HUES48 (cell line): ENCODE data around the gene HOXB4.

ENCODE experiments used
- H3K27ac ChIP-seq: one replicate; pipeline ENCODE4 v1.7.0; 2013; ENCODE audit warnings: low read depth, low read length, inconsistent platforms
- H3K27me3 ChIP-seq: 2 replicates; pipeline ENCODE4 v1.6.1; 2013; ENCODE audit warnings: mild to moderate bottlenecking, low read length; ENCODE audit not compliant: control insufficient read depth, insufficient read depth
- H3K36me3 ChIP-seq: 2 replicates; pipeline ENCODE4 v1.6.1; 2013; ENCODE audit warnings: low read length; ENCODE audit not compliant: control insufficient read depth, insufficient read depth
- H3K4me1 ChIP-seq: 2 replicates; pipeline ENCODE4 v1.6.1; 2013; ENCODE audit warnings: mild to moderate bottlenecking, low read length; ENCODE audit not compliant: control insufficient read depth, insufficient read depth
- H3K4me3 ChIP-seq: 2 replicates; pipeline ENCODE4 v1.5.1; 2013; ENCODE audit warnings: mild to moderate bottlenecking, low read depth, low read length
- H3K9ac ChIP-seq: 2 replicates; pipeline ENCODE4 v1.6.1; 2013; ENCODE audit warnings: mild to moderate bottlenecking, low read depth, low read length, moderate library complexity
- H3K9me3 ChIP-seq: 2 replicates; pipeline ENCODE4 v1.6.1; 2013; ENCODE audit warnings: low read length; ENCODE audit not compliant: control insufficient read depth, insufficient read depth

Gene HOXB4

DNA sequence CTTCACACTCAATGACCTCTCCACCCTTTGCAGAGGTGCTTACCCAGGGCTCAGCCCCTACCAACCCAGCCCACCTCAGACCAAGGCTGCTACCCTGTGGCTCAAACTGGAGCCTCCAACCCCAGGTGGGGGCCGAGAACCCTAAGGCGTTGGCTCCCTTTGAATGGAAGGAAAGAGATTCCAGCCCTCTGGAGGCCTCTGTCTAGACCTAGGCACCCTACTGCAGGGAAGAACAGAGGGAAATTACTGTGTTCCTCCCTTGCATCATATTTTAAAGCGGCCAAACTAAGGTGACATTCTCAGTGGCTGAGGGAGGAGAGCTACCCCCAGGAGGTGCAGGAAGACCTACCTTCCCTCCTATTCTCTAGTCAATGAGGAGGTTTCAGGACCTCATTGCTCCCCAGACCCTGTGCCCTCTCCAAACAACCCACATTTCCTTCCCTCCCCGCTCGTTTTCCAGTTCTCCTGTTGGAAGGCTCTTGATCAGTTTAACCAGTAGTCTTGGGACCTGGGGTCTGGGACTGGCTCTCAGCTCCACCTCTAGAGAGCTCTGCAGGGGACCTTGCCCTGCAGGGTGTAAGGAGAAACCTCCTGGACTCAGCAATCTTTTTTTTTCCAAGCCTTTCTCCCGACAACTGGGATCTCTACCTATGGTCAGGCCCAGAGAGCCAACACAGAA, 42.5 kb upstream of the HOXB4 start:
- H3K4me3 ChIP-seq: no peak overlapping the region
- H3K27ac ChIP-seq: no peak overlapping the region
- 0 out of 2 replicates have a peak, but pooled peaks cover 3% of the 10 kb centered on the region for H3K9me3 ChIP-seq
- H3K9ac ChIP-seq: no peak overlapping the region
- no peaks in the 10 kb centered on the region for H3K36me3 ChIP-seq
- no peaks in the 10 kb centered on the region for H3K4me1 ChIP-seq
- peaks cover 100% of the 10 kb centered on the region for H3K27me3 ChIP-seq

GRCh38 chr17:48619826-48620449, 41.8 kb upstream of the HOXB4 start:
- no peaks in the 10 kb centered on the region for H3K4me1 ChIP-seq
- no peak overlapping the region for H3K27ac ChIP-seq
- H3K9ac ChIP-seq: no peak overlapping the region
- no peaks in the 10 kb centered on the region for H3K36me3 ChIP-seq
- H3K4me3 ChIP-seq: no peak overlapping the region
- 0 out of 2 replicates have a peak, but pooled peaks cover 3% of the 10 kb centered on the region for H3K9me3 ChIP-seq
- peaks cover 100% of the 10 kb centered on the region for H3K27me3 ChIP-seq

DNA sequence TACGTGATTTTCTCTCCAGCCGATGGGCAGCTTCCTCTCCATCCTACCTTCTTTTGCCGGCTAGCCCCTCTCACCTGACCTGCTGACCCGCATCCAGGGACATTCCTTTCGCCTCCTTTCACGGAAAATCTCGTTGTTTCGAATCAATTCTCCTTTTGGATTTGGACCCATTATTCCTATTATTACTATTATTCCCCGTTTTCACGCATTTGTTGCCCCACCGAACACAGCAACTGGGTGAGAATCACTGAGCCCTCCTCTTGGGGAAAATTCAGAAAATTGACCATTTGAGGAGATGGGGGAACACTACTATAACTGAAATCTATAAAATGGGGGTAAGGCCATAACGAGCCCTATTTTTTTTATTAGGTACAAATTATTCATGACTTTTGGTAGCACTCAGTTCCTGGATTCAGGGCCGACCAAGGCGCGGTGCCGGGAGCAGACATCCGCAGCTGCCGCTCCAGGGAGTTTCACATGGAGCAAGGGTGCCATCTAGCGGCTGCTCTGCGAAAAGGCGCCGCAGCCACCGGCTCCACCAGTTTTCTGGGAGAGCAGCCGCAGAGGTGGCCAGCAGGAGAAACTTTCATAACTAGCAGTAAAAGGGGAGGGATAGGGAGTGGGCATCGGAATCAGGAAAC, 40.2 kb upstream of the HOXB4 start:
- no peak overlapping the region for H3K4me3 ChIP-seq
- peaks cover 100% of the 10 kb centered on the region for H3K27me3 ChIP-seq
- no peak overlapping the region for H3K9ac ChIP-seq
- H3K27ac ChIP-seq: no peak overlapping the region
- H3K9me3 ChIP-seq: 0 out of 2 replicates have a peak, but pooled peaks cover 3% of the 10 kb centered on the region
- no peaks in the 10 kb centered on the region for H3K36me3 ChIP-seq
- H3K4me1 ChIP-seq: no peaks in the 10 kb centered on the region

DNA sequence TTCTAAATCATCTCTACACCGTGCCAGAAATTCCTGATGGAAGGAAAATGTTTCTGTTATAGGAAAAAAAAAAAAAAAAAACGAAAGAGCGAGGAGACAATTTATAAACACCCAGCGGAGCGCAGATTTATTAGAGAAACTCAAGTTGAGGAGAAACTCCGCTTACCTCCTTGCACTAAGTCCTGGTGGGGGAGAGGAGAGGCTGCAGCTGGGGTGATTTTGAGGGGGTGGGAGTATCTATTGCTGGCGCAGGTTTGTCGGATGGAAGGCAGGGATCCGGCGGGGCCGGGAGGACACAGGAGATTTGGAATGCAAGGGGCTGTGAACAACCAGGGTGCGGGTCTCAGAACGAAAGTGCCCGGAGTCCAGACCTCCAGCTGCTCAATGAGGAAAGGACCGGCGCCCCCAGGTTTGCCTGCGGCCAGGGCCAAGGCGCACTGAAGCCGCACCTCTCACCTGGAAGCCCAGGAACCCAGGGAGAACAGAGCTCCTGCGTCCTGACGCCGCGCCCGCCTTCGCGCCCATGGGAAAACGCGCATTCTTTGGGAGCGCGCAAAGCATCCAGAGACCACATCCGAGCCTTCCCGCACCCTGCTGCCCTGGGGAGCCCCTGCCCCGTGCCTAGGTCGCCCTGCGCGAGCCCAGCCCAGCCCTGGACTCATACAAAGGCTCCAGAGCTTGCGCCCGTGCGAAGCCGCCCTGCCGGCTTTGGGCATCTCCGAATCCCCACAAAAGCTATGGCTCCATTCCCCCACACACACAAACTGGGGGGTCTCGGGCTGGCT, 39.5 kb upstream of the HOXB4 start:
- Histone ChIP-seq H3K4me3 (no peak overlapping the region), H3K27ac (no peak overlapping the region), H3K36me3 (no peaks in the 10 kb centered on the region), H3K27me3 (peaks cover 100% of the 10 kb centered on the region), H3K9me3 (0 out of 2 replicates have a peak, but pooled peaks cover 3% of the 10 kb centered on the region), H3K4me1 (no peaks in the 10 kb centered on the region), H3K9ac (no peak overlapping the region)

DNA sequence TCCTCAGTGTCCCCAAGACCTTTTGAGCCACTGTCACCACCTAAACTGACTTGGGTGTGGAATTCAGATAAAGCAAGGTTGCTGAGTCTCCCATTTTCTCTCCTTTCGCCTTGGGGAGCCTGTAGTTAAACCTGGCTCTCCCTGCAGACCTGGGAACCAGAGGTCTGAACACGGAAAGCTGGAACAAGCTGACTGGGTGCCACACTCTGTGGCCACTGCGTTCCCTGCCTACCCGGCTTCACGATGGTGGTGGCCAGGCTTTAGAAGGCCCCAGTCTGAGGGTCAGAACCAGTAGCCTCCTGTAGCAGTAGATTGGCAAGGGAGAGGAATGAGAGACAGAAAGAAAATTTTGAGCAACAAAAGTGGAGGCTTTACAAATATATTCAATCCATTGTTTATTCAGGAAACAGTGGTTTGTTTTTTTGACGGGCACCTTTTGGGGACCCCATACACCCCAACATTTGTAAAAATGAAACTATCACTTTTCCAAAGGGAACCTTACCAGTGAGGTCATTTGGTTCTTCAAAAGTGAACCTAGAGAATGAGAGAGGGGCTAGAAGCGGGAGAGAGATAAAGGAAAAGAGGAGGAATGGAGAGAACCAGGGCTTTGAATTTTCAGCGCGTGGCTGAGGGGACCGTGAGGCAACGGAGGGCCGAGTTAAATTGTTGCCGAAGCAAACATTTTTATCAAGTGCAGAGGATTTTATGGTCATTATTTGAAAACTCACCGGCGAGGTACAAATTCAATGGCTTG, 38.7 kb upstream of the HOXB4 start:
- H3K4me3 ChIP-seq: no peak overlapping the region
- no peaks in the 10 kb centered on the region for H3K36me3 ChIP-seq
- H3K4me1 ChIP-seq: no peaks in the 10 kb centered on the region
- peaks cover 100% of the 10 kb centered on the region for H3K27me3 ChIP-seq
- H3K27ac ChIP-seq: no peak overlapping the region
- H3K9me3 ChIP-seq: 0 out of 2 replicates have a peak, but pooled peaks cover under 1% of the 10 kb centered on the region
- no peak overlapping the region for H3K9ac ChIP-seq

GRCh38 chr17:48615963-48616716, 38.0 kb upstream of the HOXB4 start:
- Histone ChIP-seq H3K27me3 (peaks cover 100% of the 10 kb centered on the region), H3K9ac (no peak overlapping the region), H3K36me3 (no peaks in the 10 kb centered on the region), H3K4me3 (no peak overlapping the region), H3K9me3 (no peaks in the 10 kb centered on the region), H3K4me1 (no peaks in the 10 kb centered on the region), H3K27ac (no peak overlapping the region)

GRCh38 chr17:48615047-48615962, 37.2 kb upstream of the HOXB4 start, which contains the start of gene HOXB8:
Gene HOXB8 (minus strand): TSS chr17:48615292. CDS start chr17:48614704, 588 bp downstream.
- H3K4me3 ChIP-seq: no peak within 1 kb of the TSS
- H3K36me3 ChIP-seq: no peaks in the 10 kb centered on the region
- H3K9me3 ChIP-seq: no peaks in the 10 kb centered on the region
- H3K27ac ChIP-seq: no peak within 1 kb of the TSS
- peaks cover 5% of the 10 kb centered on the region; the same call in 1 of the 2 replicates for H3K4me1 ChIP-seq
- H3K9ac ChIP-seq: no peak within 1 kb of the TSS
- H3K27me3 ChIP-seq: peaks cover 100% of the 10 kb centered on the region

DNA sequence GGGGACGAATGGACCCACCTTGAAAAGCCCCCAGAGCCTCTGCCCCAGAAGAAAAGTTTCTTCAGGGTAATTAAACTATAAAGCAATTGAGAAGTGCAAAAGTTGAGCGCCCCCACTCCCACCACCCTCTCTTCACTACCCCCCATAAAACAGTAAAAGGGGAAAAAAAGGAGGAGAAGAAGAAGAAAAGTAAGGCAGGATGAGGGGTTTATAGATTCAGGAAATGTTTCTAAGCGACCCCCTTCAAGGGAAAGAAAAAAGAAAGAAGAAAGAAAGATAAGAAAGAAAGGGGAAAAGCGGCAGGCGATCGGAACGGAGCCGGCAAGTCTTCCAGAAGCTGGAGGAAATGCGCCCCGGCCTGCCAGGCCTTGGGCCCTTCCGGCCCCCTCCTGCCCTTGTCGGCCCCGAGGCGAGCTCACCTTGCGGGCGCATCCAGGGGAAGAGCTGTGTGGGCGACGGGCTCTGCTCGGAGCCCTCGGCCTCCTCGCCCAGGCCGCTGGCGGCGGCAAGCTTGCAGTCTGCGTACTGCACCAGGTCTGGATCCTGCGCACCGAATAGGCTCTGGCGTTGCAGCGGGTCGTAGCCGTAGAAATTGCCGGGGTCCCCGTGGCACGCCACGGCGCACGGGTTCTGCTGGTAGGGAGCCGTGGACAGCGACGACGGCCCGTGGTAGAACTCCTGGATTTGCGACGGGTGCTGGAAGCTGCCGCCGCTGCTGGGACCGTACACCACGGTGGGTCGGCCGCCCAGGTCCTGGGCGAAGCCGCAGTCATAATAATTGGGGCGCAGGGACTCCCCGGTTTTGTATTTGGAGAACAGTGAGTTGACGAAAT, 35.9 kb upstream of the HOXB4 start:
- no peak overlapping the region for H3K9ac ChIP-seq
- no peaks in the 10 kb centered on the region for H3K9me3 ChIP-seq
- no peak overlapping the region for H3K4me3 ChIP-seq
- no peak overlapping the region for H3K27ac ChIP-seq
- peaks cover 7% of the 10 kb centered on the region; the same call in 1 of the 2 replicates for H3K4me1 ChIP-seq
- no peaks in the 10 kb centered on the region for H3K36me3 ChIP-seq
- peaks cover 100% of the 10 kb centered on the region for H3K27me3 ChIP-seq
